HG02938 (cell line): ENCODE data around the gene GOLGA8K.
"Not testable (repeated sequence)": the region's sequence is repeated elsewhere in the genome, so short reads cannot be mapped to it uniquely, and the experiment has no call there.

Source experiments
- ATAC-seq: cut with Tn5 transposase; IDR thresholded peaks from one replicate; pipeline ENCODE4 v1.9.1; 2021; ENCODE audit warnings: mild to moderate bottlenecking, moderate library complexity; ENCODE audit not compliant: unreplicated experiment

The GOLGA8K gene

GRCh38 chr15:32358462-32358861 is 44.6 kb downstream of the GOLGA8K start:
- ATAC-seq, result not testable (repeated sequence)

- ATAC-seq, result not testable (repeated sequence)
These were observed 46.2 kb downstream of the GOLGA8K start for GRCh38 chr15:32356909-32357308.

- ATAC-seq, result not testable (repeated sequence)
These were observed 50.3 kb downstream of the GOLGA8K start for GRCh38 chr15:32352748-32353147.

DNA sequence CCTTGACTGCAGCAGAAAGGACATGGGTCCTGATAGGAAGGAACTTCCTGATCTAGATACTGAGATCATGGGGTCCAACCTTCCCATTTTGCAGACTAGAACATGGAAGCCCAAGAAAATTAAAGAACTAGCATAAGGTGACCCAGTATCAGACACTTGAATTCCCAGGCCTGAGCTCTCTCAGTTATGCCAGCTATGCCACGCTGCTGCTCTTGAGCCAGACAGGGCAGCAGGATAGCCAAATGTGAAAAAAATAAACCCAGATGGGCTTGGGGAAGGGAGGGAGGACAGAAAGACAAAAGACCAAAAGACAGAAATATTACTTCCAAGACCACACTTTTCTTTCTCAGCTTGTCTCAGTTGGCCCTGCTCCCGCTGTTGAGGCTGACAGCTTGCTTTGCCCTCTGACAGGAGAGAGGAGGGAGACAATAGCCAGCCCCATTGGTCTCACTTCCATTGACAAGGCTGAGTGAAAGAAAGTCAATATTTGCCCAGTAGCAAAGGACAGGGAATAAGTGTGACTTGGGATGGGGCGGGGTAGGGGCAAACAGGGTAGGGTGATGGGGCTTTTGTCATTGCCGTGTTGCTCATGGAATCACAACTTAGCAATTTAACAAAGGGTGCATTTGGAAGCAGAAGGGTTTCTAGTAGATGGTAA is 52.4 kb downstream of the GOLGA8K start:
- not testable (repeated sequence) for ATAC-seq

DNA sequence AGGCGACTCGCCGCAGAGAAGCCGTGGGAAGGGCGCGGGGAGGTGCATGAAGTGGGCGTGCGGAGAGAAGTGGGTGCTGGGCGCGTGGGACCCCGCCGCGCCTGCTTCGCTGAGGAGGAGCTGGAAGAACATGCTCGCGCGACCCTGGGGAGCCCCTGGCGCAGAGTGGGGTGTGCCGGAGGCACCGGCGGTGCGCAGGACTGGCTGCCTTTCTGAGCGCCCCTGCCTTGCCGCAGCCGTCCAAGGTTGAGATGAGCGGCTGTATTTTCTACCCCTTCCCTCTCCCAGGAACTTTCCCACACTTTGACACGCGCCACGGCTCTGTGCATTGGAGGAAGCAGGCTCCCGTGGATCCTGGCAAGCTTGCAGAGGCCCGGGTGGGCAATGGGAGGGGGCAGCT is 56.1 kb downstream of the GOLGA8K start:
- ATAC-seq, result not testable (repeated sequence)

DNA sequence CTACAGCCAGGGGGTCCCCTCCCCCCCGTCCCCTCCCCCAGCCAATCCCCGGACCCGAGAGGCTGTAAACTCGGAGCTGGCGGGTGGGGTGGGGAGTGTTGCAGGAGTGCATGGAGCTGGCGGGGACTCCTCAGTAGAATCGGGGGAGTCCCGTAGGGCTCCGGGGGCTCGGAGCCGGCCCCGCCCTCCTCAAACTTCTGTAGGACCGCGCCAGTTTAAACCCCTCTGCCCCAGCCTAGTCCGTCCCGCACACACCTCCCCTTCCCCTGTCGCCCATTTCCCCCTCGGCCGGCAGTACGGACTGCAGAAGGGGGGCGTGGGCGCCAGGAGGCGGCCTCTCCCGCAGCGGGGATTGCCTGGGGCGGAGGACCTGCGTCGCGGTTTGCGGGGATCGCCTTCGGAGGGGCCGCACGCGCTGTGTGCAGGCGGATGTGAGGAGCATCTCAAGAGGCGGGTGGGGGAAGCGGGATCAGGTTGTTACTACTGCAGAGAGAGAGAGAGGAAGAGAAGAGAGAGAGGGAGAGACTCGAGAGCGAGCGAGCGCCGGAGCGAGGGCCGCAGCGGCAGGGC is 57.0 kb downstream of the GOLGA8K start:
- ATAC-seq, result not testable (repeated sequence)

DNA sequence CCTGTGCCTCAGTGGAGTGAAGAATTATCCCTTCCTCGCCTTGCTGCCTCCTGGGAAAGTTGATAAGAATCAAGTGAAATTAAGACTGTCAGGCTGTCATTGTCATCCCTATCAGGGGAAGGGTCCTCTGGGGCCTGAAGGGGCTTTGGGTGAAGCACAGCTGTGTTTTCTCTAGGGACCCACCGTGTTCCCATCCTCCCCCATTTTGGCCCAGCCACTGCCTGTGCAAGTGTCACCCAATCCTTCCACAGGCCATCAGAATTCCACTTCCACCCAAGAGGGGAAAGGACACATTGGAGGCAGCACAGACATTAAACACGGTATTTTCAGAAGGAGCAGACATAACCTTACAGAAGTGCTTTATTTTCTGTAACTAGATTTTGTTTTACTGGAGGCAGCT is 59.2 kb downstream of the GOLGA8K start:
- ATAC-seq, result not testable (repeated sequence)
